H9 (cell line): ENCODE data around the gene MTFMT. TPM values are rescaled to one million over a fixed set of nuclear protein-coding genes. Genes with fewer than 3 reads are reported as not detected.

ENCODE experiments used
- DNase-seq: peaks from one replicate; pipeline ENCODE4 v3.0.0-alpha.2; 2017
- H2AFZ ChIP-seq: one replicate; pipeline ENCODE4 v1.6.1; 2013; ENCODE audit warnings: mild to moderate bottlenecking, low read length, control low read depth, moderate library complexity
- H2AK5ac ChIP-seq: 2 replicates; pipeline ENCODE4 v1.6.1; 2013; ENCODE audit warnings: low read length, control low read depth, mixed read lengths; ENCODE audit not compliant: insufficient read length
- H2BK120ac ChIP-seq: one replicate; pipeline ENCODE4 v1.6.1; 2013; ENCODE audit warnings: low read depth, mild to moderate bottlenecking, low read length, control low read depth, inconsistent platforms; ENCODE audit not compliant: poor library complexity, severe bottlenecking
- H2BK12ac ChIP-seq: 2 replicates; pipeline ENCODE4 v1.6.1; 2013; ENCODE audit warnings: low read length, control low read depth, mixed read lengths, low read depth; ENCODE audit not compliant: insufficient read length
- H2BK15ac ChIP-seq: 2 replicates; pipeline ENCODE4 v1.6.1; 2013; ENCODE audit warnings: low read depth, low read length, control low read depth
- H2BK20ac ChIP-seq: one replicate; pipeline ENCODE4 v1.6.1; 2013; ENCODE audit warnings: low read depth, mild to moderate bottlenecking, low read length, control low read depth, inconsistent platforms; ENCODE audit not compliant: poor library complexity, severe bottlenecking
- H2BK5ac ChIP-seq: 2 replicates; pipeline ENCODE4 v1.6.1; 2013; ENCODE audit warnings: low read length, control low read depth, mixed read lengths; ENCODE audit not compliant: insufficient read length
- H3K14ac ChIP-seq: 2 replicates; pipeline ENCODE4 v1.6.1; 2013; ENCODE audit warnings: low read length, control low read depth; ENCODE audit not compliant: insufficient read depth
- H3K18ac ChIP-seq: 2 replicates; pipeline ENCODE4 v1.6.1; 2013; ENCODE audit warnings: low read depth, mild to moderate bottlenecking, mixed read lengths, low read length, control low read depth; ENCODE audit not compliant: insufficient read length
- H3K23ac ChIP-seq: 2 replicates; pipeline ENCODE4 v1.6.1; 2013; ENCODE audit warnings: low read length, control low read depth, mixed read lengths, low read depth; ENCODE audit not compliant: insufficient read length
- H3K23me2 ChIP-seq: 2 replicates; pipeline ENCODE4 v1.6.1; 2013; ENCODE audit warnings: low read depth, mild to moderate bottlenecking, mixed read lengths, low read length, control low read depth; ENCODE audit not compliant: insufficient read length, poor library complexity, severe bottlenecking
- H3K27ac ChIP-seq: 2 replicates; pipeline ENCODE4 v1.5.1; 2013; ENCODE audit warnings: low read length, control low read depth, mixed read lengths, low read depth; ENCODE audit not compliant: insufficient read length
- H3K27me3 ChIP-seq: 2 replicates; pipeline ENCODE4 v1.6.1; 2013; ENCODE audit warnings: low read length, control low read depth, inconsistent platforms; ENCODE audit not compliant: insufficient read depth
- H3K4ac ChIP-seq: 2 replicates; pipeline ENCODE4 v1.6.1; 2013; ENCODE audit warnings: low read depth, mild to moderate bottlenecking, control low read depth, inconsistent platforms, low read length, moderate library complexity
- H3K4me1 ChIP-seq: 2 replicates; pipeline ENCODE4 v1.6.1; 2013; ENCODE audit warnings: low read length, control low read depth, inconsistent platforms; ENCODE audit not compliant: insufficient read depth
- H3K4me2 ChIP-seq: 2 replicates; pipeline ENCODE4 v1.6.1; 2013; ENCODE audit warnings: low read length, control low read depth, mixed read lengths; ENCODE audit not compliant: insufficient read length, insufficient read depth
- H3K56ac ChIP-seq: 2 replicates; pipeline ENCODE4 v1.6.1; 2013; ENCODE audit warnings: low read depth, mild to moderate bottlenecking, mixed read lengths, low read length, control low read depth; ENCODE audit not compliant: insufficient read length
- H3K79me1 ChIP-seq: 2 replicates; pipeline ENCODE4 v1.6.1; 2013; ENCODE audit warnings: low read depth, mild to moderate bottlenecking, moderate library complexity, low read length, control low read depth, inconsistent platforms; ENCODE audit not compliant: insufficient read depth, poor library complexity, severe bottlenecking
- H3K79me2 ChIP-seq: 2 replicates; pipeline ENCODE4 v1.6.1; 2013; ENCODE audit warnings: low read length, control low read depth, inconsistent platforms; ENCODE audit not compliant: insufficient read depth
- H3K9ac ChIP-seq: 2 replicates; pipeline ENCODE4 v1.6.1; 2013; ENCODE audit warnings: low read length, control low read depth, mixed read lengths; ENCODE audit not compliant: insufficient read length; ENCODE audit errors: extremely low read depth
- H3K9me3 ChIP-seq: one replicate; pipeline ENCODE4 v1.6.1; 2013; ENCODE audit warnings: low read depth, low read length, inconsistent platforms; ENCODE audit not compliant: control insufficient read depth
- H3T11ph ChIP-seq: one replicate; pipeline ENCODE4 v1.6.1; 2013; ENCODE audit warnings: mild to moderate bottlenecking, low read length, control low read depth, inconsistent platforms
- H4K20me1 ChIP-seq: one replicate; pipeline ENCODE4 v1.6.1; 2013; ENCODE audit not compliant: control insufficient read depth, insufficient read length, insufficient read depth
- H4K5ac ChIP-seq: 2 replicates; pipeline ENCODE4 v1.6.1; 2013; ENCODE audit warnings: low read depth, mild to moderate bottlenecking, mixed read lengths, low read length, control low read depth; ENCODE audit not compliant: insufficient read length
- H4K8ac ChIP-seq: replicated peaks from 2 replicates; pipeline ENCODE4 v1.6.1; 2013; ENCODE audit warnings: low read length, control low read depth, mixed read lengths, low read depth; ENCODE audit not compliant: insufficient read length
- H4K91ac ChIP-seq: 2 replicates; pipeline ENCODE4 v1.6.1; 2013; ENCODE audit warnings: low read depth, mild to moderate bottlenecking, moderate library complexity, mixed read lengths, low read length, control low read depth; ENCODE audit not compliant: insufficient read length
- H3K27ac Mint-ChIP-seq, 3 experiments: 2 replicates in 2 of 3; 3 replicates in 1 of 3; pipeline ENCODE4 v1.8.0; 2020 to 2021; ENCODE audit warnings: mixed read lengths in 3 of 3, mild to moderate bottlenecking in 1 of 3, moderate library complexity in 1 of 3
- H3K27me3 Mint-ChIP-seq: 2 replicates; pipeline ENCODE4 v1.8.0; 2021; ENCODE audit warnings: low read depth, mild to moderate bottlenecking, moderate library complexity, mixed read lengths
- H3K36me3 Mint-ChIP-seq, 3 experiments: 2 replicates in 2 of 3; 3 replicates in 1 of 3; pipeline ENCODE4 v1.8.0; 2020 to 2021; ENCODE audit warnings: low read depth in 3 of 3, mixed read lengths in 3 of 3; ENCODE audit not compliant: insufficient read depth in 1 of 3
- H3K4me1 Mint-ChIP-seq, 2 experiments: 2 replicates each; pipeline ENCODE4 v1.8.0; 2020; ENCODE audit warnings: mixed read lengths in 2 of 2
- H3K4me3 Mint-ChIP-seq, 2 experiments: 2 replicates in 1 of 2; 3 replicates in 1 of 2; pipeline ENCODE4 v1.8.0; 2020 to 2021; ENCODE audit warnings: mild to moderate bottlenecking in 2 of 2, mixed read lengths in 2 of 2, moderate library complexity in 1 of 2
- H3K9me3 Mint-ChIP-seq, 2 experiments: 2 replicates in 1 of 2; 3 replicates in 1 of 2; pipeline ENCODE4 v1.8.0; 2020; ENCODE audit warnings: mild to moderate bottlenecking in 2 of 2, mixed read lengths in 2 of 2, moderate library complexity in 1 of 2
- CTCF ChIP-seq: fragments of 200-600 bp; sonication (generic); conservative IDR thresholded peaks from 3 replicates; pipeline ENCODE4 v1.8.0; 2021; ENCODE audit warnings: antibody characterized with exemption, mild to moderate bottlenecking
- WGBS: extraction: QIAGEN DNeasy Blood & Tissue Kit; methylation state at CpG from one replicate; pipeline ENCODE4 v1.1.7; 2013; ENCODE audit warnings: missing lambda C conversion rate, low lambda C conversion rate, mixed read lengths; ENCODE audit not compliant: insufficient read length; ENCODE audit errors: extremely low coverage; 5-methylcytosine and 5-hydroxymethylcytosine counted together
- total RNA-seq: library from RNA; stranded (reverse); gene quantifications from 2 replicates; pipeline ENCODE4 v1.2.1, GENCODE V29; 2021

The MTFMT gene
- total RNA-seq, 1 experiment from 2014 or later, result 16.0 TPM

- Histone ChIP-seq H3K56ac (no peak overlapping the region), H2AFZ (no peak overlapping the region), H4K8ac (no peak overlapping the region), H3K23ac (no peak overlapping the region), H2BK5ac (no peak overlapping the region), H4K5ac (no peak overlapping the region), H3K9me3 (no peaks in the 10 kb centered on the region), H3K23me2 (no peaks in the 10 kb centered on the region), H2BK15ac (no peak overlapping the region), H3K18ac (no peak overlapping the region), H4K20me1 (no peaks in the 10 kb centered on the region), H2AK5ac (no peak overlapping the region), H3K9ac (no peak overlapping the region), H3K79me2 (no peaks in the 10 kb centered on the region), H2BK12ac (no peak overlapping the region), H3K4me2 (no peak overlapping the region), H3K27me3 (no peaks in the 10 kb centered on the region), H3K79me1 (no peaks in the 10 kb centered on the region), H3T11ph (no peak overlapping the region), H3K27ac (no peak overlapping the region), H3K4ac (no peak overlapping the region), H2BK120ac (no peak overlapping the region), H4K91ac (no peak overlapping the region), H3K14ac (no peak overlapping the region), H2BK20ac (no peak overlapping the region), H3K4me1 (no peaks in the 10 kb centered on the region)
- H3K4me3 Mint-ChIP-seq, result no peak overlapping the region
- H3K27ac Mint-ChIP-seq, result no peak overlapping the region
- peaks cover 0 to 10% (median 4%) of the 10 kb centered on the region in 3 experiments; a peak in 4 of 7 replicates for H3K36me3 Mint-ChIP-seq
- WGBS, result no CpG with 5 or more reads among the region's 3 CpGs
- H3K9me3 Mint-ChIP-seq, result no peaks in the 10 kb centered on the region
- H3K27me3 Mint-ChIP-seq, result no peaks in the 10 kb centered on the region
- peaks cover 9 to 18% of the 10 kb centered on the region in 2 experiments for H3K4me1 Mint-ChIP-seq
- TF ChIP-seq CTCF, result no peak
- DNase-seq, result no peak
Observed at GRCh38 chr15:64987136-64987535, 42.3 kb downstream of the MTFMT start.
